Keratinocyte (primary cell): Measurements from ENCODE around the gene HOTAIR.

Experiments used
- CTCF ChIP-seq, 3 experiments: IDR thresholded peaks in 1 of 3; conservative IDR thresholded peaks in 1 of 3; optimal IDR thresholded peaks in 1 of 3; 2 replicates in 2 of 3; 3 replicates in 1 of 3; pipeline versions ENCODE3 to v1.5.1; 2011; ENCODE audit warnings: low read length in 3 of 3, mild to moderate bottlenecking in 3 of 3, moderate library complexity in 2 of 3, control low read depth in 1 of 3, inconsistent platforms in 1 of 3; ENCODE audit not compliant: insufficient read depth in 2 of 3; ENCODE audit errors: extremely low read depth in 1 of 3
- EZH2 ChIP-seq: IDR thresholded peaks from one replicate; pipeline ENCODE4 v1.6.1; 2012; ENCODE audit warnings: inconsistent platforms, mild to moderate bottlenecking, low read length, moderate library complexity

- TF ChIP-seq CTCF (optimal IDR thresholded peaks at IDR 0.05 in 1 of 3, IDR thresholded peaks at IDR 0.05 in 1 of 3, conservative IDR thresholded peaks at IDR 0.05 in 1 of 3; ENCODE audit: extremely low read depth in 1 of 3, insufficient read depth in 2 of 3, low read length in 3 of 3): no peak
- no peak for TF ChIP-seq EZH2
Observed at GRCh38 chr12:53997204-53998109, 22.7 kb upstream of the HOTAIR start.
